CD4-positive, alpha-beta T cell (primary cell): ENCODE results near the gene GLG1. TPM values are rescaled to one million over a fixed set of nuclear protein-coding genes. Genes with fewer than 3 reads are reported as not detected.
A peak's percentile ranks its signal among the peaks of the same experiment; 100 is the strongest.

Source experiments
- ATAC-seq: fragments of 200-7000 bp; cut with Tn5 transposase; one replicate; pipeline ENCODE4 v1.10.0; 2022; ENCODE audit warnings: mild to moderate bottlenecking; ENCODE audit not compliant: poor library complexity
- CTCF ChIA-PET: fragments of 350-600 bp; sonication (Branson Sonifier 250); formaldehyde crosslinking; loops from one replicate; lab custom pipeline; 2021; ENCODE audit warnings: antibody characterized with exemption, inconsistent platforms; lab: Charles Lee
- POLR2A ChIA-PET: fragments of 350-600 bp; sonication (Branson Sonifier 250); formaldehyde crosslinking; loops from one replicate; lab custom pipeline; 2021; ENCODE audit warnings: antibody characterized with exemption, inconsistent platforms; lab: Charles Lee
- DNase-seq, 14 experiments: peaks; one replicate each; pipeline ENCODE4 v3.0.0-alpha.2; 2013 to 2020; ENCODE audit warnings: mixed read lengths in 2 of 14
- H3K27ac ChIP-seq, 2 donors: one replicate each; pipeline versions ENCODE4 v1.5.1 to v1.7.0; 2013; ENCODE audit warnings: low read length in 2 of 2, low read depth in 1 of 2, mild to moderate bottlenecking in 1 of 2
- H3K27me3 ChIP-seq, 2 experiments: 1 replicate in 1 of 2; 2 replicates in 1 of 2; pipeline versions ENCODE4 v1.6.1 to v1.7.0; 2013; ENCODE audit warnings: low read length in 2 of 2, control low read depth in 1 of 2, mild to moderate bottlenecking in 1 of 2, moderate library complexity in 1 of 2; ENCODE audit not compliant: insufficient read depth in 2 of 2, control insufficient read depth in 1 of 2
- H3K36me3 ChIP-seq: one replicate; pipeline ENCODE4 v1.6.1; 2013; ENCODE audit warnings: low read length, control low read depth; ENCODE audit not compliant: insufficient read depth
- H3K4me1 ChIP-seq: one replicate; pipeline ENCODE4 v1.6.1; 2013; ENCODE audit warnings: low read length, control low read depth; ENCODE audit not compliant: insufficient read depth
- H3K4me3 ChIP-seq: one replicate; pipeline ENCODE4 v1.5.1; 2013; ENCODE audit warnings: mild to moderate bottlenecking, low read length, moderate library complexity
- H3K9me3 ChIP-seq, 2 experiments: 1 replicate in 1 of 2; 2 replicates in 1 of 2; pipeline versions ENCODE4 v1.6.1 to v1.7.0; 2013; ENCODE audit warnings: low read length in 2 of 2, mild to moderate bottlenecking in 2 of 2, control low read depth in 1 of 2, moderate library complexity in 1 of 2; ENCODE audit not compliant: control insufficient read depth in 1 of 2, insufficient read depth in 1 of 2
- H3K27ac Mint-ChIP-seq: one replicate; pipeline ENCODE4 v1.8.0; 2020; ENCODE audit warnings: mixed read lengths
- H3K27me3 Mint-ChIP-seq: one replicate; pipeline ENCODE4 v1.8.0; 2021; ENCODE audit warnings: mixed read lengths
- H3K36me3 Mint-ChIP-seq: one replicate; pipeline ENCODE4 v1.8.0; 2021; ENCODE audit warnings: low read depth, mixed read lengths
- H3K4me1 Mint-ChIP-seq: one replicate; pipeline ENCODE4 v1.8.0; 2021; ENCODE audit warnings: low read depth, mixed read lengths
- H3K4me3 Mint-ChIP-seq: one replicate; pipeline ENCODE4 v1.8.0; 2020; ENCODE audit warnings: mild to moderate bottlenecking, mixed read lengths
- H3K9me3 Mint-ChIP-seq: one replicate; pipeline ENCODE4 v1.8.0; 2020; ENCODE audit warnings: mixed read lengths
- CTCF ChIP-seq: fragments of 200-600 bp; IDR thresholded peaks from one replicate; pipeline ENCODE4 v1.8.0; 2022; ENCODE audit warnings: antibody characterized with exemption, mild to moderate bottlenecking
- intact Hi-C, 2 experiments: fragments of 100-400 bp; cut with DNase I in 1 of 2; cut with micrococcal nuclease in 1 of 2; formaldehyde crosslinking; loops; one replicate each; pipeline versions ENCODE4 v1.15.1 to v1.9.0; 2023 to 2025; cut with DNase I, micrococcal nuclease
- total RNA-seq, 174 experiments: library from RNA in 2 of 174; stranded (reverse) in 2 of 174; gene quantifications; one replicate each; pipeline ENCODE4 v1.2.3 and lab custom pipeline; 2021 to 2026

Gene GLG1
- total RNA-seq, 2 experiments from 2014 or later: 110 to 114 TPM

GRCh38 chr16:74570412-74571301 is 36.3 kb downstream of the GLG1 start:
- no peak overlapping the region for H3K4me3 Mint-ChIP-seq

GRCh38 chr16:74568961-74569631 is 37.8 kb downstream of the GLG1 start:
- Histone ChIP-seq H3K27me3 (no peaks in the 10 kb centered on the region), H3K9me3 (peaks cover 0 to 6% of the 10 kb centered on the region in 2 experiments), H3K27ac (no peak overlapping the region), H3K4me1 (peaks cover 59% of the 10 kb centered on the region), H3K4me3 (no peak overlapping the region), H3K36me3 (no peaks in the 10 kb centered on the region)
- H3K27me3 Mint-ChIP-seq: no peaks in the 10 kb centered on the region
- intact Hi-C loops: loop anchor here in 1 of 2 experiments (2.0 kb wide), 1 partner anchor 38 kb away; the partner anchor contains the start of gene GLG1
- peaks cover 32% of the 10 kb centered on the region for H3K36me3 Mint-ChIP-seq
- no peaks in the 10 kb centered on the region for H3K9me3 Mint-ChIP-seq
- ChIA-PET CTCF (interaction anchor here (0.7 kb wide), 1 partner anchor 54 kb away, joined by 3 read pairs; no protein-coding TSS in a partner anchor), POLR2A (interaction anchor here (1.0 to 2.1 kb wide), 3 partner anchors 8 to 37 kb away, joined by 3 to 8 read pairs (median 5); partner anchors contain the start of gene GLG1)
- peaks cover 90% of the 10 kb centered on the region for H3K4me1 Mint-ChIP-seq
- peak overlapping the region; percentile 54 for H3K27ac Mint-ChIP-seq
- no peak overlapping the region for H3K4me3 Mint-ChIP-seq
- TF ChIP-seq CTCF: no peak
- ATAC-seq (no peak), DNase-seq (no peak)

More at GRCh38 chr16:74570412-74571301, 36.3 kb downstream of the GLG1 start:
- H3K36me3 ChIP-seq: no peaks in the 10 kb centered on the region
- intact Hi-C loops: no loop called here
- peaks cover 0 to 6% of the 10 kb centered on the region in 2 experiments for H3K9me3 ChIP-seq
- CTCF ChIA-PET: interaction anchor here (0.9 kb wide), 1 partner anchor 47 kb away, joined by 3 read pairs; no protein-coding TSS in a partner anchor
- Mint-ChIP-seq H3K36me3 (peaks cover 29% of the 10 kb centered on the region), H3K27me3 (no peaks in the 10 kb centered on the region), H3K27ac (peak overlapping the region; percentile 59), H3K9me3 (no peaks in the 10 kb centered on the region), H3K4me1 (peaks cover 88% of the 10 kb centered on the region)
- POLR2A ChIA-PET: interaction anchor here (1.0 kb wide), 1 partner anchor 35 kb away, joined by 3 read pairs; no protein-coding TSS in a partner anchor
- DNase-seq (no peak), ATAC-seq (no peak)
- H3K27me3 ChIP-seq: no peaks in the 10 kb centered on the region
- peaks cover 52% of the 10 kb centered on the region for H3K4me1 ChIP-seq
- no peak for TF ChIP-seq CTCF
- H3K27ac ChIP-seq: no peak overlapping the region
- H3K4me3 ChIP-seq: no peak overlapping the region

GRCh38 chr16:74567901-74568300 is 39.0 kb downstream of the GLG1 start:
- no peak for TF ChIP-seq CTCF
- intact Hi-C loops: loop anchor here (2.0 kb wide), 1 partner anchor 39 kb away; the partner anchor contains the start of gene GLG1 (in 2 of the 2)
- no peak for ATAC-seq
- Mint-ChIP-seq H3K27me3 (no peaks in the 10 kb centered on the region), H3K4me3 (peak overlapping the region; percentile 45), H3K27ac (peak overlapping the region; percentile 87), H3K9me3 (no peaks in the 10 kb centered on the region), H3K4me1 (peaks cover 93% of the 10 kb centered on the region), H3K36me3 (peaks cover 38% of the 10 kb centered on the region)
- no peaks in the 10 kb centered on the region for H3K36me3 ChIP-seq
- no peak overlapping the region for H3K27ac ChIP-seq
- ChIA-PET CTCF (no interaction called here), POLR2A (interaction anchor here (1.3 to 2.1 kb wide), 3 partner anchors 9 to 39 kb away, joined by 3 to 8 read pairs (median 5); partner anchors contain the start of gene GLG1)
- H3K4me3 ChIP-seq: no peak overlapping the region
- H3K9me3 ChIP-seq: peaks cover 0 to 6% of the 10 kb centered on the region in 2 experiments
- DNase-seq: no peak
- H3K4me1 ChIP-seq: peaks cover 59% of the 10 kb centered on the region
- H3K27me3 ChIP-seq: no peaks in the 10 kb centered on the region
